GM20431 (cell line): Measurements from ENCODE around the gene PLCG1.
"Not testable (repeated sequence)": the region's sequence is repeated elsewhere in the genome, so short reads cannot be mapped to it uniquely, and the experiment has no call there.

Experiments used
- in situ Hi-C: fragments of 300-500 bp; cut with MseI, MboI; formaldehyde crosslinking; loops from one replicate; pipeline ENCODE4 v1.15.0; 2020; ENCODE audit warnings: low sequenced_read_pairs; ENCODE audit not compliant: unreplicated experiment

Gene PLCG1

DNA sequence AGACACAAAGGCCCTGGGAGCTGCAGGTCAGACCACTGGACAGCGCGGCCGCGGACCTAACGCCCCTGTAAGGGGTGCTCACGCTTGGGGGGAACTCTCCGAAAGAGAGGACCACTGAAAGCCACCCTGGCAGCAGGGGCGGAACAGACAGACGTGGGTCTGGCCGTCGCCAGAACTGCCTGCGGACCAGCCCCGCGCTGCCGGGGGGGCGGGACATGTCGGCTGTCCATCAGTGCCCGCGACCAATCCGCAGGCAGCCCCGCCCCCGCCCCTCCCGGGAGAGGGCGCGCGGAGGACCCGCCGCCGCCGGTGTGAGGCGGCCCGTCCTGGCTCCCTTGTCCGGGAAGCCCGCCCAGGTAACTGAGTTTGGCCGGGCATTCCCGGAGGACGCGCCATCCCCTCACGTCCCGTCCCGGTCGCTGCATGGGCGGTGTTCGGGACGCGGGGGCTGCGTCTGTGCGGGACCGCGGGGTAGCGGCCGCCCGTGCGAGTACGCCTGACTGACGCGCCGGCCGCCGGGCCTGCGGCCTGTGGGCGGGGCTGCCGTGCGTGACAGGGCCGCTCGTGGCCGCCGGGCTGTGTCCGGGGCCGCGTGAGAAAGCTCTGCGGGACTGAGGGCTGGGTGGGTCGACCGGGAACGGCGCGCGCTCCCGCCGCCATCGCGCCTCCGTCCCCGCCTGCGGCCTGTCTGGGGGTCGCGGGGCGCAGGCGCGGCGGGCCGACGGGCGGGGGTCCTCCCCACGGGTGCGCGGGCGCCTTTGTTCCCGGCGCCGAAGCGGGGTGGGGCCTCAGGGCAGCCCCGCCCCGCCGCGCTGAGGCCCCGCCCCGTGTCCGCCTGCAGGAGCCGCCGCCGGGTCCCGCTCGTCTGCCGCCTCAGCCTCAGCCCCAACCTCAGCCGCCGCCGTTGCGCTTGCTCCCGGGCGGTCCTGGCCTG, at the start of gene PLCG1:
PLCG1 (plus strand) TSS at position 864 of the 934 bp plus-strand sequence. CDS start 99 bp downstream, outside the sequence.
- in situ Hi-C loops, result no loop called here

DNA sequence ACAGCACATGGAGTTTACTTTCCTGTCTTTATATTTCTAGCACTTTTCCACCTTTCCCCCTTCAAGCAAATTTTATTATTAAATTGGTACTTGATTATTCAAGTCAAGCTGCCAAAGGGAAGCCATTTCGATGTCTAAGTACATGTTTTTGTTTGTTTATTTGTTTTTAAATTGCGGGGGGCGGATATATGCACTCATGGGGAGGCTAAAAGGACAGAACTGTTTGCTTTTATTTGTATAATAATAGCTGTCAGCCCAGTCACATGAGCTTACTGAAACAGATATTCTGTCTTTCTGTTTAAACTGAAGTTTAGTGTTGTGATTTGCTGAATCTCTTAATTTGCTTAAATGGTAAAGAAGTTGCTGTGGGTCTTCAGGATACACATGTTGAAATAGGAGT, 49.6 kb upstream of the PLCG1 start:
- in situ Hi-C loops, result no loop called here

DNA sequence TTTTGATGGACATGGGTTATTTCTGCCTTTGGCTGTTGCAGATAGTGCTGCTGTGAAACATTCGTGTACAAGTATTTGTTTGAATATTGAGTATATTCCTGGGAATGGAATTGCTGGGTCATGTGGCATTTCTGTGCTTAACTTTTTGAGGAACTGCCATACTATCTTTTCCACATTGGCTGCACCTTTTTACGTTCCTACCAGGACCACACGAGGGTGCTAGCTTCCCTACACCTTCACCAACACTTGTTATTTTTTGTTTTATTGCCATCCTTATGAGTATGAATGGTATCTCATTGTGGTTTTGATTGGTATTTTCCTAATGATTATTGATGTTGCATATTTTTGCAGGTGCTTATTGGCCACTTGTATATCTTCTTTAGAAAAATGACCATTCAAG, 47.8 kb upstream of the PLCG1 start:
- in situ Hi-C loops, result no loop called here

DNA sequence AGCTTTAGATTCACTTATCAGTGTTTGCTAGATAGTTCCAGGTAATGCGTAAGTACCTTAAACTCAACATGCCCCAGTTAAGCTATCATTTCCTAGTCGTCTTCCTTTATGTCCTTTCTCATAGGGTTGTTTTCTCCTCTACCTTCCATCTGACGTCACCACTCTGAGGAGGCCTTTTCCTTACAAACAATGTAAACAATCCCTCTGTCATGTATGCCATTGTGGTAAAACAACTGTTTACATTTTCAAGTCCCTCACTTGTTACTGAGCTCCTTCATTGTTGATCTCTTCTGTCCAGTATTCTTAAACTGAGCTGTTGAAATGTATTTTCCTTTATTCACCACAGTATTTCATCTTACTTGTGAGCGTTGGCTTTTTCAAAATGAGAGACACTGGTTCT, 45.4 kb upstream of the PLCG1 start:
- in situ Hi-C loops, result loop anchor here (10.0 kb wide), 1 partner anchor 107 kb away; no protein-coding TSS in a partner anchor

DNA sequence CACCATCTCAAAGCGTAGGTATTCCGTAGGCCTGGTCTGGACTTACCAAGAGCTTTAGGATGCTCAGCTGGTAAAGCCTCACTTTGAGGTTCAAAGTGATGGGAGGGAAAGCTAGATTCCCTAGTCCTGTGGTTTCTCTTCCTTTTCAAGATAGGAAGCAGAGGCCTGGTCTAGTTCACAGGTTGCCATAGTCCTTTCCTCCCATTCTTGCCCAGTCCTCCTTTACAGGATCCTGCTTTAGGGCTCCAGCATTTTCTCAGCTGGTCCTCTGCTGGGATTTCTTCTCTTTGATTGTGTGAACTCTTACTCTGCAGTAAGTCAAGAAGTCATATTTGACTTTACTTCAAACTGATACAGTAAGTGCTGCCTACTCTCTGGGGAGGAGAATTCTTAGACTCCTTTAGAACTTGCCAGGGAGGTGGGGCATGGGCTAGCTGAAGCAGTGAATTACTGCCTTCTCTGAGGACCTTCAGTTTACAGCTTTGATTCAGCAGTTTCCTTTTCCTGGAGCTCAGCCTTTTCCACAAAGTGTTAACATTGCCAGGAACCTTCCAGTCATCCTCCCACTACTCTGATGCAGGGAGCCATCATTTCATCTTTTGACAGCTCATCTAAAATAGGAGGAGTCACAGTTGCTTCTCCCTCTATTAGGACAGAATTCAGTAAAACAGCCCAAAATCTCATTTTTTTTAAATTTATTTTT, 42.8 kb upstream of the PLCG1 start:
- in situ Hi-C loops, result loop anchor here (10.0 kb wide), 1 partner anchor 110 kb away; no protein-coding TSS in a partner anchor

DNA sequence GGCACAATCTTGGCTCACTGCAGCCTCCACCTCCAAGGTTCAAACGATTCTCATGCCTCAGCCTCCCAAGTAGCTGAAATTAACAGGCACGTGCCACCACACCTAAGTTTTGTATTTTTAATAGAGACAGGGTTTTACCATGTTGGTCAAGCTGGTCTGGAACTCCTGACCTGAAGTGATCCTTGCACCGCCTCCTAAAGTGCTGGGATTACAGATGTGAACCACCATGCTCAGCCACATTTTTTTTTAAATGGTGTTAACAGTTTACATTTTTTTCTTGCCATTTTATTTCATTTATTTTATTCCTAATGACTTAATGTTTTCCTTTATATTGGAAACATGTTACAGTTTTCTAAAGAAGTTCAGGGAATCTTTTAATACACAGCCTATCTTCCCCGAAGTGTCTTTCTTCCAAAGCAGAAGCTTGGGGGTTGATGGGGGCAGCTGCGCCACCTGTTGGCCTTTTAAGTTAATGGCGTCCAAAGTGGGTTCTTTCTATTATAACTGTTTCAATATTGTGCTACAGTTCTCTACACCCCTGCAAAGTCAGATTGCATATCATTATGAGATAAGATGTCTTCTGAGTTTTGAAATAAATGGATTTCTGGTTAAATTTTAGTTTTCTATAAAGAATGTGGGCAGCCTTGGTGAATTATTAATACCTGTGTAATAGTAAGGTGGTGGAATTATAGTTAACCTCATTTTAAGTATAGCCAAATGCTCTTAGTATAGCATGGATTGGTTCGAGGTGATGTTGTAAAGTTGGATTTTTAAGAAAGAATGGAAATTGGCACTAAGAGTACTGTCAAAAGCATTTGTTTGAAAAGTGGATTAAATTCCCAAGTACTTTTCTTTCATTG, 42.0 kb upstream of the PLCG1 start:
- in situ Hi-C loops, result loop anchor here (10.0 kb wide), 1 partner anchor 111 kb away; no protein-coding TSS in a partner anchor

DNA sequence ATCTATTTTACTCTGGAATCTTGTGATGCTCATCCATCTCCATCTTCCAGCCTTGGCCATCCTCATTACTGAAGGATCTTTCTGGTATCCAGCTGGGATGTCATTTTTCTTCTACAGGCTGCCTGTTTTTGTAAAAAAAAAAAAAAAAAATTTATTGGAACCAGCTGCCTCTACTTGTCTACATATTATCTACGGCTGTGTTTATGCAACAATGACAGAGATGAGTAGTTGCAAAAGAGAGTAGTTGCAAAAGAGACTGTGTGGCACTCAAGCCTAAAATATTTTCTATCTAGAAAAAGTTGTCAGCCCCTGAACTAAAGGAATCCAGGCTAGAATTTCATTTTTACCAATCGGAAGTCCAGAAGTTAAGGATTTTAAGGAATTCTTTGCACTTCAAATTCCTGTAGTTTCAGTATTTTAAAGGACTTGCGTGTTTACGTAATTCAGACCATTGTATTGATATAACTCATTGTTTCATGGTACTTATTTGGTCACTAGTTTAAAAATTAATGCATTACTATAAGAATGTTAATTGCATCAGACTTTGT, 38.6 kb upstream of the PLCG1 start:
- in situ Hi-C loops, result loop anchor here (10.0 kb wide), 1 partner anchor 114 kb away; no protein-coding TSS in a partner anchor

DNA sequence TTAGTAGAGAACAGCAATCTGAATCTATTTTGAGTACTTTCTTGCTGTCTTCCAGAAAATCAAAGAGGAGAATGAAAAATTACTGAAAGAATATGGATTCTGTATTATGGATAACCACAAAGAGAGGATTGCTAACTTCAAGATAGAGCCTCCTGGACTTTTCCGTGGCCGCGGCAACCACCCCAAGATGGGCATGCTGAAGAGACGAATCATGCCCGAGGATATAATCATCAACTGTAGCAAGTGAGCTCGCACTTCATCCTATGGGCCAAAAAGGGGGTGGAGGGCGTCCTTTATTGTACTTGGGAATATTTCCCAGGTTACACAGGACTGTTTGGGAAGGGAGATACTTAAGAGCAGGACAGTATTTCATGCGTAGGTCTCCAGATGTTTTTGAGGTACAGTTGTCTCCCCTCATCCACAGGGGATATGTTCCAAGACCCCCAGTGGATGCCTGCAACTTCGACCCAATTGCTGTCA, 37.3 kb upstream of the PLCG1 start:
- in situ Hi-C loops, result no loop called here

DNA sequence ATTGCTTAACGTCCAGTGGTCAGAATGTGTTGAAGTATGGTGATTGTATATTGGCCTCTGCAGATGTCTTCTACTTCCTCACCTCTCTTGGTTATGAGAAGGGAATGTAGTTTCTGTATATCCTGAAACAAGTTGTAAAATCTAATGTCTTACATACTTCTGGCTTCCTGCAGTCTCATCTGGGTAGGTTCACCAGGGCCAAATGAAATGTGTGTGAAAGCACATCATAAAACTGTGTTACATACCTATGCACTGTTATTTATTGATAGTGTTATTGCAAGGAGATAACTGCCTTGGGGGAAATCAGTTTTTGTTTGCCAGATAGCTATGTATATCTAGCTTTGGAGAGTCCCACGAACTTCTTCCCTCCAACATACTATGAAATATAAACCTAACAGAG, 35.7 kb upstream of the PLCG1 start:
- in situ Hi-C loops, result no loop called here

DNA sequence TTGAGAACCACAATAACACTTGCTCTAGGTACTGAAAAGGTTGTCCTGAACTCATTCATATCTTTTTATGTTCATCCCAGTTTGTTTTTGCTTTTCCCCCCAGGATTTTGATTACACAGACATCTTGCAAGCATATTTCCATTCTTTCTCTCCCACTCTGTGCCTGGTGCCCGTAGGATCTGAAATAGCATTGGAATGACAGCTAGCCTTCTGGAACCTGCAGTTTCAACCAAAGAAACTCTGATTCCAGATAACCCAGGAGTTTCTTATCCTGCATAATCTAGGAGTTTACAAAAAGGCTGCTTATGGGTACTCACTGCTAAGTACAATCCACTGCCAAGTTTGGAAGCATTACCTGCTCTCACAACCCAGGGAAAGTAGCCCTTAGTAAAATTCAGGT, 28.8 kb upstream of the PLCG1 start:
- in situ Hi-C loops, result no loop called here

DNA sequence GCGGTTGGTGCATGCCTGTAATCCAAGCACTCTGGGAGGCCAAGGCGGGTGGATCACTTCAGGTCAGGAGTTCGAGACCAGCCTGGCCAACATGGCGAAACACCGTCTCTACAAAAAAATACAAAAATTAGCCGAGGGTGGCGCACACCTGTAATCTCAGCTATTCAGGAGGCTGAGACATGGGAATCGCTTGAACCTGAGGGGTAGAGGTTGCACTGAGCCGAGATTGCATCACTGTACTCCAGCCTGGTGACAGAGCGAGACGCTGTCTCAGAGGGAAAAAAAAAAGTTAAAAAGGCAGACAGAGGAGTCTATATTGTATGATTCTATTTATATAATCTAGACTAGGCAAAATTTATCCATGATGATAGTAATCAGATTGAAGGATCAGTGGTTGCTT, 27.3 kb upstream of the PLCG1 start:
- in situ Hi-C loops, result no loop called here

DNA sequence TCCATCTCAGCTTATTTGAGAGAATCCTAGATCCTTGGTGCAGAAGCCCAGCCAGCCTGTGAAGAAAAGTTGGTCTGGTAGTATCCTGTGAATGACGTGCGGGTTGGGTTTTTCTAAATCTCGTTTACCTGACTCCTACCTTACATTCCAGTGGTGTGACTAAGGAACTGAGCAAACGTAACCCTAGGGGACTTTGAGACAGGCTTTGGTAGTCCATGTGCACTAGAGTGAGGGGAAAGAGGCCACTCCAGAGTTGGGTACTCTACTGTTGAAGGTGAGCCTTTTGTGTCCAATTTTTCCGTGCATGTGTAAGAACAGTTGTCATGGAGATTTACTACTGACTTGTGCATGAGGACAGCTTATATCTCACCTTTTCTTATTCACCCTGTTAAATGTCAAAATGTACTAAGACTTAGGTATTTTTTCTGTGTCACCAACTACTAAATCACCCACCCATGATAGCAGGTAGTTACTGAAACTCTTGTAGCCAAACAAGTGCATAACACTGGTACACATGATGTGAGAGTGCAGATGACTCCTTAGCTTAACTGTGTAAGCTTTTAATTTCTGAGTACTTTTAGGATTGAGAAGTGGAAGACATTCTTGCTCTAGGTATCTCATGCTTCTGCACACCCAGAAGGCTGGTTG, 26.3 kb upstream of the PLCG1 start:
- in situ Hi-C loops, result no loop called here

DNA sequence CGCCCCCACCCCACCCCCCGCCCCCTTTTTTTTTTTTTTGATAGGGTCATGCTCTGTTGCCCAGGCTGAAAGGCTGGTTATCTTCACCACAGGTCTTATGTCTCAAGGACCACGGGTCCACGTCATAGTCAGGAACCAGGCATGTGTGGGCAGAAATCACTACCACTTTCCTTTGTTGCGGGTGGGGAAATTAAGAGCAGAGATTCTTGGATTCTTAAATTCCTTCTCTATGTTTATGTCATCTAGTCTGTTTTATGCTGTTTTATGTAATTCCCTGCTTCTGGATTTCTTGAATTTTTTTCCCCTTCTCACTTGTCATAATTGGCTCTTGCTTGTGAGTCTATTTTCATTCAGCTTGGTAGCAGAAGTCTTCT, 25.8 kb upstream of the PLCG1 start:
- in situ Hi-C loops, result no loop called here

DNA sequence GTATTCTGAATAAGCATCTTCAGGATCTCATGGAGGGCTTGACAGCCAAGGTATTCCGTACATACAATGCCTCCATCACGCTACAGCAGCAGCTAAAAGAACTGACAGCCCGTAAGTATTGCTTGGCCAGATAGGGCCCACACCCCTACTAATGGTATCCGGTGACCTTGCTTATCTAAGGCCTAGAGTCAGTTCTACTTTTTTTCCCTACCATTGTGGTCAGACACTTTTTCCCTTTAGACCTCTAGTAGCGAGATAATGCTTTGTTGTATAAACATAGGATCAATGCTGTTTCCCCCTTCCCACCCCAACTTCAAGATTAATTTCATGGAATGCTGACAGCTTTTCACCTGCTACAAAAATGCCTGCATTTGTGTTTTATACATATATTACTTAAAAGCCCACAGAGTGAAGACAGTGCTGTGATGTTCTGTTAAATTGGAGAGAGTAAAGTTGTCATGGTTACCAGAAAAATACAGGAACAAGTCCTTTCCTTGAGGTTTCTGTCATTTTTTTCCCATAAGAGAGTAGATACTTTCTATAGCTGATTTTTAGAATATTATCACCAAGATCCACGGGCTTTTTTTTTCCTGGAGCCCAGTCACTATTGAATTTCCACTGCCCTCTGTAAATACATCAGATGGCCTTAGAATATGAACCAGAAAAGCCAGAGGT, 20.9 kb upstream of the PLCG1 start:
- in situ Hi-C loops, result no loop called here

DNA sequence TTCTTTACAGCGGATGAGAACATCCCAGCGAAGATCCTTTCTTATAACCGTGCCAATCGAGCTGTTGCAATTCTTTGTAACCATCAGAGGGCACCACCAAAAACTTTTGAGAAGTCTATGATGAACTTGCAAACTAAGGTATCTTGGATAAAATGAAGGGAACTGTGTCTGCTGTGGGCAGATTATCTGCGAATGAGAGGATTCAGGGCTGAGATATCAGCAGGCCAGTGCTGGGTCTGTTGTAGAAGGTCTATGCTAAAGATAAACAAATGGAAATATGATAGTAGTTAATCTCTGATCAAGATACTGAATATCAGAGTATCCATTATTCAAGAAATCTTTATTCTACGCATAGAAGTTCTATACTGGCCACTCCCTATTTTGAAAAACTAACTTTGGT, 19.2 kb upstream of the PLCG1 start:
- in situ Hi-C loops, result not testable (repeated sequence)

DNA sequence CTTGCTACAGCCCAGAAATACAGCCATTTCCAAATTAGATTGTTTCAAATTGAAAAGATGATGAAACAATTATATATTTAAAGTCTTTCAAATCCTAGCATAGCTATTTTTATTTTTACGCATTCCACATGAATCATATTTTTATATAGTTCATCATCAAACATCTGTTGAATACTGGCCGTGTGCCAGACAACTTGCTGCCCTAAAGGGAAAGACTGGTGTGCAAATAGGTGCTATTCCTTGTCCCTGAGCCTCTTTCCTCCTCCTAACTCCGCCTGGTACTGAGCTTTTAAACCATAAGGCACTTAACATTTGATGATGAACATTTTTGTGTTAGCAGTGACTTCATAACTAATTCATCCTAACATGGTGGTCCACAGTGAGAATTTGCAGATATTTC, 18.7 kb upstream of the PLCG1 start:
- in situ Hi-C loops, result no loop called here

DNA sequence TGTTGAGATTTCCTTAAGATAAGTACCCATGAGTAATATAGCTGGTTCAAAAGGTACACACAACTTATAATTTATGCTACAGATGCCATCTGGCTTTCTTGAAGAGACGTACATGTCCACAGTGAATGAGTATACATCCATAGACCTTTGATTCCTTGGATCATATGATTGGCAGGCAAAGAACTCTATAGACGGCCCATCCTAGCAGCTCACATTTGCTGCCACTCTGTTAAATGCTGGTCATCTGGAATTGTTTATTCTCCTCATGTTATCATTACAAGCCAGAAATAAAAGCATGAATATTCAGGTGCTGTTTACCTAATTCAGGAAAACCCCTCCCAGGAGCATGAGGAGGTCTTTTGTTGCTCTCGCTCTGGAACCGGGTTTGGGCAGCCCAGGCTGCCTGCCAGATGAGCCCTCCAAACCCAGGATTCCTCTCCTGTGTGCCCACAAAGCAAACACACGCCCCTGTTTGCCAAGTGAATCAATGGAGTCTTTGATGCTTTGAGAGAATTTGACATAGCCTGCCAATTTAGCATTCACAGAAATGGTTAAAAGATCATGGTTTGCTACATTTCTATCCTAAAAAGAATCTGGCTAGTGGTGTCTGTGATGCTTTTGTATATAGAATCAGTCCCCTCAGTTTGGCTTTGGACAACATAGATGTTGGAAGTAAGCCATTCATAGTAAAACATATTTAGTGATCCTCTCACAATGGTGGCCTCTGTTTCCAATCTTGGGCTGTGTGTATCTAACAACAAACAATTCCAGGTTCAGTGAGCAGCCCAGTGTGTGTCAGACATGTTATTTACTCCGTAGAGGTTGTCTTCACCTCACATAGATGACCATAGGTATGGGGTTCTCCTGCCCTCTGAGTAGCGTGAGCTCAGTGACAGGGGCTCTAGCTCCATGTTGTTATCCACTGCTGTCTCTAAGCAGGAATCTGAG, 17.5 kb upstream of the PLCG1 start:
- in situ Hi-C loops, result no loop called here

DNA sequence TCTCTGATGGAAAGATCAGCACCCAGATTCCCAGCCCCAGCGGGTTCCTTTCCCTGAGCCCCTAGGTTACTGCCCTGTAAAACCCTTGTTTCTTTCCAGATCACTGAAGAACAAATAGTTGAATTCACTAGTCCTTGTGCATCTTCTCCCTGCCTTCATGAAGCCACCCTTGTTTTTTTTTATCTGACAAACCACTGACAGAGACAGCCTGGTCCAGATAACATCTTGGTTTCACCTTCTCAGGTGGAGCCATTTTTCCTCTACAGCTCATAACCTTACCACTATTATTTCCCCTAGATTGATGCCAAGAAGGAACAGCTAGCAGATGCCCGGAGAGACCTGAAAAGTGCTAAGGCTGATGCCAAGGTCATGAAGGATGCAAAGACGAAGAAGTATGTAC, 15.9 kb upstream of the PLCG1 start:
- in situ Hi-C loops, result no loop called here
